ENCODE results near the gene CEP95. TPM values are rescaled to one million over a fixed set of nuclear protein-coding genes. Genes with fewer than 3 reads are reported as not detected.

Gene CEP95
- total and polyA plus RNA-seq, 2 of the 13 experiments (the other 11 are each of a cell fraction or from before 2014, with no cell fraction given): 65.9 to 68.8 TPM

DNA sequence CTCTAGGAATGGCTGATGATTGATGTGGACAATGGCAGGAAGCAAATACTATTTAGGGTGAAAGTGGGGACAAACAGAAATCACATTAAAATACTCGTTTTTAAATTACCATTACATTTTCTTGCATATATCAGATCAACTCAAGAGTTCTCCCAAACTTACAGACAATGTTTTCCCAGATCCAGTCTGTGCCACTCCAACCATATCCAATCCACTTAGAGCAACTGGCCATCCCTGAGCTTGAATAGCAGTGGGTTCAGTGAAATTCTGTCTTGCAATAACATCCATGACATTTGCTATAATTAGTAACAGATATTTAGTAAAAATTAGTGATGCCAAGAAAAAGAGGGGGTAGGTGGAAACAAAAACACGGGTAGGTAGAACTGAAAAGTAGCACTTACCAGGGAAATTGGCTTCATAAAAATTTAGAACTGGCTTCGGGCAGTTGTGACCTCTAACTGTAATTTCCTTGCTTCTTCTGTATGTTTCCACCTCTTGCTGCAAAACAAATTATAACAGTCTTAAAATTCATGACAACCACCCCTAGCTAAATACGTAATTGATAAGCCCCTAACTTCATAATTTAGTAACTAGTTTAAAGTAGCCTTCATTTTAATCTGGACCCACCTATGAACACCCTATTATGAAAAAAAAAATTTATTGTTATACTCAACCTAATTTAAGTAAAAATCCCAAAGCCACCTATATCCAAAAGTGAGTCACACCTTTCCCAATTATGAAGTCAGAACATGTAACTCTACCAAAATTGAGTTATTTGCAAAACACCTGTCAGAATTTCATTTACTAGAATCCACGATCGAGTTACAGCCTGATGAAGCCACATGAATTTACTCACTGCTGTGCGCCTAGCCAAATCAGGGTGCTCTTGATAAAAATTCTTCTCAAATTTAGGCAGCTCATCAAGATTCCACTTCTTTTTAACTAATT, 2.7 kb upstream of the CEP95 start:
- peak overlapping the region; percentile 100 for H3K9ac ChIP-seq (ENCODE audit: insufficient read depth, low read depth, low read length)
- BruUV-seq (replicated peaks): no TSS peak
- CTCF ChIA-PET (ENCODE audit: low intra/inter-chr PET ratio, low total read pairs): no interaction called here
- H3K4me2 ChIP-seq (ENCODE audit: low read depth, low read length): peak overlapping the region; percentile 79
- H3K9me3 ChIP-seq (ENCODE audit: low read length): no peaks in the 10 kb centered on the region
- peaks cover 65% of the 10 kb centered on the region for H3K4me1 ChIP-seq (ENCODE audit: insufficient read depth, low read length)
- POLR2A ChIA-PET: interaction anchor here (1.5 to 4.1 kb wide), 3 partner anchors 8 to 157 kb away, joined by 7 to 202 read pairs (median 18); partner anchors contain the start of genes POLG2 and SMURF2
- intact Hi-C loops (cut with micrococcal nuclease; ENCODE audit: unreplicated experiment) (no loop called here), in situ Hi-C loops (cut with HindIII; ENCODE audit: extremely low pct_ligation_motif_present, low pct_unique_long_range_greater_than_20kb) (loop anchor here (10.0 kb wide), 1 partner anchor 659 kb away; the partner anchor contains the start of gene SMARCD2)
- ATAC-seq (no peak), FAIRE-seq (no peak), DNase-seq (ENCODE audit: low spot score) (no peak)
- 64% methylated on average over 7 of the region's 7 CpGs for WGBS (ENCODE audit: low lambda C conversion rate)
- H4K20me1 ChIP-seq (ENCODE audit: insufficient read depth, low read length): peaks cover 67% of the 10 kb centered on the region
- TF ChIP-seq ZNF264 (CRISPR knock-in tag; IDR thresholded peaks at IDR 0.05) (0 out of 2 replicates have a peak, but pooled peaks have one; percentile 10), FOXK2 (IDR thresholded peaks at IDR 0.05) (no peak), RBFOX2 (IDR thresholded peaks at IDR 0.05; ENCODE audit: low read depth, low read length) (peak; percentile 43; the same call in 1 of the 2 replicates), POLR2A (IDR thresholded peaks at IDR 0.05; ENCODE audit: insufficient read depth in 1 of 2, low read depth in 2 of 2, low read length in 2 of 2) (peak in 1 of 2 experiments; percentile 13; a peak in 1 of 4 replicates), KLF6 (CRISPR knock-in tag; IDR thresholded peaks at IDR 0.05) (0 out of 2 replicates have a peak, but pooled peaks have one; percentile 11), NFRKB (IDR thresholded peaks at IDR 0.05) (no peak)
- TF ChIP-seq, protein P1, sequence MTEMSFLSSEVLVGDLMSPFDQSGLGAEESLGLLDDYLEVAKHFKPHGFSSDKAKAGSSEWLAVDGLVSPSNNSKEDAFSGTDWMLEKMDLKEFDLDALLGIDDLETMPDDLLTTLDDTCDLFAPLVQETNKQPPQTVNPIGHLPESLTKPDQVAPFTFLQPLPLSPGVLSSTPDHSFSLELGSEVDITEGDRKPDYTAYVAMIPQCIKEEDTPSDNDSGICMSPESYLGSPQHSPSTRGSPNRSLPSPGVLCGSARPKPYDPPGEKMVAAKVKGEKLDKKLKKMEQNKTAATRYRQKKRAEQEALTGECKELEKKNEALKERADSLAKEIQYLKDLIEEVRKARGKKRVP (CRISPR knock-in tag; IDR thresholded peaks at IDR 0.05): peak in 1 of 2 experiments; percentile 45; a peak in 1 of 4 replicates
- TF ChIP-seq, protein P2, sequence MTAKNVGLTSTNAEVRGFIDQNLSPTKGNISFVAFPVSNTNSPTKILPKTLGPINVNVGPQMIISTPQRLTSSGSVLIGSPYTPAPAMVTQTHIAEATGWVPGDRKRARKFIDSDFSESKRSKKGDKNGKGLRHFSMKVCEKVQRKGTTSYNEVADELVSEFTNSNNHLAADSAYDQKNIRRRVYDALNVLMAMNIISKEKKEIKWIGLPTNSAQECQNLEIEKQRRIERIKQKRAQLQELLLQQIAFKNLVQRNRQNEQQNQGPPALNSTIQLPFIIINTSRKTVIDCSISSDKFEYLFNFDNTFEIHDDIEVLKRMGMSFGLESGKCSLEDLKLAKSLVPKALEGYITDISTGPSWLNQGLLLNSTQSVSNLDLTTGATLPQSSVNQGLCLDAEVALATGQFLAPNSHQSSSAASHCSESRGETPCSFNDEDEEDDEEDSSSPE (CRISPR knock-in tag; IDR thresholded peaks at IDR 0.05): no peak
- H3K27me3 ChIP-seq (ENCODE audit: control insufficient read depth in 1 of 2, insufficient read depth in 2 of 2, low read length in 2 of 2): peaks cover 0 to 3% of the 10 kb centered on the region in 2 experiments; a peak in 1 of 5 replicates
- H3K27ac ChIP-seq (ENCODE audit: extremely low read length, insufficient read depth, low read length): peak overlapping the region; percentile 99
- peaks cover 56% of the 10 kb centered on the region for H3K79me2 ChIP-seq (ENCODE audit: insufficient read depth, low read length)
- peak overlapping the region; percentile 94 to 100 (median 99) for H3K4me3 ChIP-seq (replicated peaks in 1 of 3; ENCODE audit: insufficient read depth in 1 of 3, low read depth in 2 of 3, low read length in 3 of 3)
- H2AFZ ChIP-seq (ENCODE audit: low read length): no peak overlapping the region
- H3K36me3 ChIP-seq (replicated peaks in 1 of 2; ENCODE audit: control insufficient read depth in 1 of 2, insufficient read depth in 2 of 2, low read length in 2 of 2): peaks cover 28 to 60% of the 10 kb centered on the region in 2 experiments

Data from HepG2 (cell line).